Esophagus (tissue), 2 donors: ENCODE data around the gene UNC5B. TPM values are rescaled to one million over a fixed set of nuclear protein-coding genes. Genes with fewer than 3 reads are reported as not detected.

Experiments
- H3K27ac ChIP-seq, 2 donors: one replicate each; pipeline ENCODE4 v1.5.1; 2013; ENCODE audit warnings: low read depth in 2 of 2, mild to moderate bottlenecking in 2 of 2, inconsistent platforms in 1 of 2, low read length in 1 of 2, moderate library complexity in 1 of 2
- H3K27me3 ChIP-seq, 2 donors: one replicate each; pipeline ENCODE4 v1.6.1; 2013; ENCODE audit warnings: low read length in 2 of 2, control low read depth in 1 of 2, mild to moderate bottlenecking in 1 of 2; ENCODE audit not compliant: insufficient read depth in 2 of 2, control insufficient read depth in 1 of 2
- H3K36me3 ChIP-seq, 2 donors: one replicate each; pipeline ENCODE4 v1.6.1; 2013; ENCODE audit warnings: low read length in 1 of 2; ENCODE audit not compliant: control insufficient read depth in 2 of 2, insufficient read depth in 2 of 2
- H3K4me1 ChIP-seq, 2 donors: one replicate each; pipeline ENCODE4 v1.6.1; 2013; ENCODE audit warnings: low read length in 1 of 2; ENCODE audit not compliant: control insufficient read depth in 2 of 2, insufficient read depth in 2 of 2
- H3K4me3 ChIP-seq, 2 donors: one replicate each; pipeline ENCODE4 v1.5.1; 2013; ENCODE audit warnings: low read length in 2 of 2, mild to moderate bottlenecking in 2 of 2, low read depth in 1 of 2, moderate library complexity in 1 of 2
- H3K9me3 ChIP-seq, 2 donors: one replicate each; pipeline ENCODE4 v1.6.1; 2013; ENCODE audit warnings: mild to moderate bottlenecking in 2 of 2, low read depth in 1 of 2, low read length in 1 of 2, moderate library complexity in 1 of 2; ENCODE audit not compliant: control insufficient read depth in 2 of 2, insufficient read depth in 1 of 2
- WGBS, 2 donors: extraction: QIAGEN DNeasy Blood & Tissue Kit; methylation state at CpG; one replicate each; pipeline ENCODE4 v1.1.7; 2013; 5-methylcytosine and 5-hydroxymethylcytosine counted together
- polyA plus RNA-seq, 2 donors: library from polyadenylated mRNA; stranded (reverse); fragments of 200-250 nt; gene quantifications; one replicate each; pipeline ENCODE4 v1.2.3, GENCODE V29; 2013
- donor health status: healthy with polysubstance abuse.
- donor health status: Bipolar disorder and iron deficiency.

The UNC5B gene
- polyA plus RNA-seq, 2 donors = 7.6 to 12.2 TPM

GRCh38 chr10:71299071-71299785 lies 86.9 kb downstream of the UNC5B start:
- no peaks in the 10 kb centered on the region for H3K27me3 ChIP-seq
- no peak overlapping the region for H3K4me3 ChIP-seq
- H3K27ac ChIP-seq = no peak overlapping the region
- peaks cover 3 to 19% of the 10 kb centered on the region in 2 donors for H3K4me1 ChIP-seq
- no peaks in the 10 kb centered on the region for H3K9me3 ChIP-seq
- peaks cover 0 to 22% of the 10 kb centered on the region in 2 donors for H3K36me3 ChIP-seq
- 70 to 76% methylated on average over 14 of the region's 14 CpGs for WGBS, 2 donors

GRCh38 chr10:71300555-71301370 lies 88.4 kb downstream of the UNC5B start:
- 49 to 69% methylated on average over 16 of the region's 16 CpGs for WGBS, 2 donors
- Histone ChIP-seq H3K36me3 (peaks cover 0 to 17% of the 10 kb centered on the region in 2 donors), H3K9me3 (no peaks in the 10 kb centered on the region), H3K27me3 (no peaks in the 10 kb centered on the region), H3K4me1 (peaks cover 0 to 19% of the 10 kb centered on the region in 2 donors), H3K4me3 (no peak overlapping the region), H3K27ac (peak overlapping the region; percentile 50 to 74)

- 68 to 84% methylated on average over 12 of the region's 12 CpGs for WGBS, 2 donors
- peaks cover 0 to 11% of the 10 kb centered on the region in 2 donors for H3K36me3 ChIP-seq
- H3K27ac ChIP-seq = peak overlapping the region in 1 of 2 donors; percentile 53
- peaks cover 0 to 16% of the 10 kb centered on the region in 2 donors for H3K4me1 ChIP-seq
- H3K27me3 ChIP-seq = no peaks in the 10 kb centered on the region
- no peak overlapping the region for H3K4me3 ChIP-seq
- H3K9me3 ChIP-seq = no peaks in the 10 kb centered on the region
Measured at GRCh38 chr10:71301371-71301916, 89.1 kb downstream of the UNC5B start.

- Histone ChIP-seq H3K4me1 (peaks cover 0 to 13% of the 10 kb centered on the region in 2 donors), H3K27ac (no peak overlapping the region)
- 58 to 66% methylated on average over 4 of the region's 4 CpGs for WGBS, 2 donors
Measured at GRCh38 chr10:71302451-71302850, 90.1 kb downstream of the UNC5B start.

GRCh38 chr10:71302874-71303568 lies 90.7 kb downstream of the UNC5B start:
- H3K27ac ChIP-seq = no peak overlapping the region

More at GRCh38 chr10:71302451-71302850, 90.1 kb downstream of the UNC5B start:
- no peaks in the 10 kb centered on the region for H3K9me3 ChIP-seq
- no peak overlapping the region for H3K4me3 ChIP-seq
- peaks cover 0 to 6% of the 10 kb centered on the region in 2 donors for H3K36me3 ChIP-seq
- H3K27me3 ChIP-seq = no peaks in the 10 kb centered on the region

GRCh38 chr10:71303569-71303907 lies 91.2 kb downstream of the UNC5B start:
- Histone ChIP-seq H3K4me1 (peaks cover 0 to 13% of the 10 kb centered on the region in 2 donors), H3K27me3 (no peaks in the 10 kb centered on the region), H3K27ac (no peak overlapping the region), H3K36me3 (no peaks in the 10 kb centered on the region), H3K9me3 (no peaks in the 10 kb centered on the region), H3K4me3 (no peak overlapping the region)
- WGBS, 2 donors = 53 to 69% methylated on average over 1 of the region's 1 CpG

More at GRCh38 chr10:71302874-71303568, 90.7 kb downstream of the UNC5B start:
- Histone ChIP-seq H3K4me1 (peaks cover 0 to 13% of the 10 kb centered on the region in 2 donors), H3K27me3 (no peaks in the 10 kb centered on the region), H3K36me3 (peaks cover 0 to 2% of the 10 kb centered on the region in 2 donors), H3K4me3 (no peak overlapping the region), H3K9me3 (no peaks in the 10 kb centered on the region)
- 38 to 51% methylated on average over 8 of the region's 8 CpGs for WGBS, 2 donors

GRCh38 chr10:71304914-71305313 lies 92.5 kb downstream of the UNC5B start:
- Histone ChIP-seq H3K27ac (no peak overlapping the region), H3K4me1 (peaks cover 0 to 13% of the 10 kb centered on the region in 2 donors), H3K4me3 (no peak overlapping the region), H3K36me3 (no peaks in the 10 kb centered on the region), H3K27me3 (no peaks in the 10 kb centered on the region), H3K9me3 (no peaks in the 10 kb centered on the region)
- WGBS, 2 donors = 58 to 60% methylated on average over 6 of the region's 6 CpGs

- no peak overlapping the region for H3K27ac ChIP-seq
- H3K4me1 ChIP-seq = no peaks in the 10 kb centered on the region
- 82 to 87% methylated on average over 3 of the region's 3 CpGs for WGBS, 2 donors
- H3K4me3 ChIP-seq = no peak overlapping the region
- no peaks in the 10 kb centered on the region for H3K36me3 ChIP-seq
- no peaks in the 10 kb centered on the region for H3K9me3 ChIP-seq
- no peaks in the 10 kb centered on the region for H3K27me3 ChIP-seq
Measured at GRCh38 chr10:71306979-71307378, 94.6 kb downstream of the UNC5B start.

- Histone ChIP-seq H3K9me3 (no peaks in the 10 kb centered on the region), H3K4me3 (no peak overlapping the region), H3K4me1 (peaks cover 0 to under 1% of the 10 kb centered on the region in 2 donors), H3K36me3 (no peaks in the 10 kb centered on the region), H3K27ac (no peak overlapping the region), H3K27me3 (no peaks in the 10 kb centered on the region)
- 76 to 81% methylated on average over 8 of the region's 8 CpGs for WGBS, 2 donors
Measured at GRCh38 chr10:71307469-71308085, 95.2 kb downstream of the UNC5B start.
